GM21526 (cell line): ENCODE data around the gene FAM118B.
"Not testable (repeated sequence)": the region's sequence is repeated elsewhere in the genome, so short reads cannot be mapped to it uniquely, and the experiment has no call there.

Experiments
- ATAC-seq: cut with Tn5 transposase; IDR thresholded peaks from one replicate; pipeline ENCODE4 v1.9.1; 2021; ENCODE audit warnings: moderate library complexity; ENCODE audit not compliant: unreplicated experiment, low FRiP score

FAM118B gene

DNA sequence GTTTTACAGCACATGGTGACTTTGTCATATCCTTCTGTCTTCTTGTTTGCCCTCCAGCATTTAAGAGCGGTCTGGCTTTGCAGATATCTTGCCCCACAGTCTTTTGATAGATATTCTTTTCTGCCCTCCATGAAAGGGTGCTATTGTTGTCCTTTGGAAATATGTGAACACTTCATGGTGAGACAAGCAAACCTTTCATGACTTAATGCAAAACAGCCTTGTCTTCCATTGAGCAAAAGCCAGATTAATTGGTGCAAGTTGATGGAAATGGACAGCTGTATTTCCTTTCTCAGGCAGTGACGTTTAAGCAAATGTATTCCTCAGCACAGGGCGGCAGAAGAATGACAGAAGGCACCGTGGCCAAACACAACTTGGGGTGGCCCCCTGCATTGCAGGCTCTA lies 96.7 kb downstream of the FAM118B start:
- ATAC-seq = no peak

GRCh38 chr11:126308771-126309170 lies 97.2 kb downstream of the FAM118B start:
- ATAC-seq = not testable (repeated sequence)

DNA sequence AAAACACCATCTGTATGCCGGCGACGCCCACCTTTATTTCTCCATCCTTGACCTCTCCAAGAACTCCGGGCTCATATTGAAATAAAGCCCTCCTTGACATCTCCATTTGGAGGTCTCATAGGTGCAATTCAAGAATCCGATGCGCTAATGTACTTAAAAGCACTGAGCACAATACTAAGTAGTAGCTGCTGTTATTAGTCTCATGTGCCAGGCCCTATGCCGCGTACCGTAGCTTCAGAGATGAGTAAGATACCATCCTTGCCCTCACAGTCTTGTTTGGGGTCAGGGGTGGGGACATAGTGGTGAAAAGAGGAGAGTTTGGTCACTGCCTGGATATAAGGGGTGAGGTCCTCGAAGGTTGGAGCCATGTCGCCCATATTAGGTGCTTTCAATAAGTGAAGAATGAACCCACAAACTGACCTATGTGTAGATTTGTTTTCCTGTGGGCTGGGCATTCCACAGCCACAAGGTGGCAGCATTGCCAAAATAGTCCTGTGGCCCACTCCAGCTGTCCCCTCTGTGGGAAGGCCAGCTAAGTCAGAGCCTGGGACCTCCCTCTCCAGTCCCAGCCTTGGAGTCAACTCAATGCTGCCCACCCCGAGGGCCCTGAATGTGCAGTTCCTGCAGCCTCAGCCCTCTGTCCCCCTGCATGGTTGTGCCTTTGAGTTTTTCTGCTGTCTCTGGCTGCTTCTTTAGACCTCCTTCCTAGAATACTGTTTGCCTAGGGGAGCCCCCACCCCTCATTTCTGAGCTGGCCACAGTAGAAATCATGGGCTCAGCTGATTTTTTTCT lies 98.8 kb downstream of the FAM118B start:
- ATAC-seq = peak; percentile 33

DNA sequence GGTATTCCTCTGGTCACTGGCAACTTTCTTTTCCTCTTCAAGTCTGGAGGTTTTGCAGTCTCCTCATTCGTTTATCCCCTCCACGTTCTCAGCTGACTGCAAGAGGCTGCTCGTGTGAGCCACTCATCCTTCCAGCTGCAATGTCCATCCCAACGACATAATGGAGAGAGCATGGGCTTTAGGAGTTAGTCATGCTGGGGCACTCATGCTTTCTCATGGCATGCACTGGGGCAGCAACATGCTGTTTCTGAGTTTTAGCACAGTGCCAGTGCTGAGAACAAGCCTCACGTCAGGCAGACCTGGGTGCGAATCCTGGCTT lies 99.4 kb downstream of the FAM118B start:
- ATAC-seq = no peak

GRCh38 chr11:126311401-126312291 lies 100.1 kb downstream of the FAM118B start:
- peak; percentile 76 for ATAC-seq
